Glutamatergic neuron (in vitro differentiated cells): Measurements from ENCODE around the gene OR10P1. TPM values are rescaled to one million over a fixed set of nuclear protein-coding genes. Genes with fewer than 3 reads are reported as not detected.

ENCODE experiments used
- DNase-seq: peaks from one replicate; pipeline ENCODE4 v3.0.0; 2022
- H3K27ac Mint-ChIP-seq: one replicate; pipeline ENCODE4 v1.8.0; 2020; ENCODE audit warnings: mild to moderate bottlenecking, mixed read lengths, inconsistent platforms; ENCODE audit not compliant: unreplicated experiment
- H3K27me3 Mint-ChIP-seq: one replicate; pipeline ENCODE4 v1.8.0; 2020; ENCODE audit warnings: mild to moderate bottlenecking, moderate library complexity, mixed read lengths, inconsistent platforms; ENCODE audit not compliant: unreplicated experiment
- H3K36me3 Mint-ChIP-seq: one replicate; pipeline ENCODE4 v1.8.0; 2020; ENCODE audit warnings: mild to moderate bottlenecking, mixed read lengths, inconsistent platforms; ENCODE audit not compliant: unreplicated experiment
- H3K4me1 Mint-ChIP-seq: one replicate; pipeline ENCODE4 v1.8.0; 2020; ENCODE audit warnings: mild to moderate bottlenecking, low read depth, mixed read lengths, inconsistent platforms; ENCODE audit not compliant: unreplicated experiment
- H3K4me3 Mint-ChIP-seq: one replicate; pipeline ENCODE4 v1.8.0; 2020; ENCODE audit warnings: mild to moderate bottlenecking, mixed read lengths, inconsistent platforms; ENCODE audit not compliant: unreplicated experiment
- H3K9me3 Mint-ChIP-seq: one replicate; pipeline ENCODE4 v1.8.0; 2020; ENCODE audit warnings: mild to moderate bottlenecking, moderate library complexity, mixed read lengths, inconsistent platforms; ENCODE audit not compliant: unreplicated experiment
- total RNA-seq: library from RNA; stranded (reverse); fragmentation: NEBNext Ultra II Directional; extraction: Animal tissue kit (Norgen Biotek cat#: 25700); gene quantifications from one replicate; pipeline ENCODE4 v1.2.1, GENCODE V29; 2021; ENCODE audit not compliant: unreplicated experiment
- TF ChIP-seq, protein P1 (sequence below): fragments of 200-600 bp; sonication (generic); IDR thresholded peaks from one replicate; pipeline ENCODE4 v1.5.0; 2021; ENCODE audit not compliant: partially characterized antibody, unreplicated experiment

The OR10P1 gene
- total RNA-seq, 1 donor from 2014 or later, result not detected

DNA sequence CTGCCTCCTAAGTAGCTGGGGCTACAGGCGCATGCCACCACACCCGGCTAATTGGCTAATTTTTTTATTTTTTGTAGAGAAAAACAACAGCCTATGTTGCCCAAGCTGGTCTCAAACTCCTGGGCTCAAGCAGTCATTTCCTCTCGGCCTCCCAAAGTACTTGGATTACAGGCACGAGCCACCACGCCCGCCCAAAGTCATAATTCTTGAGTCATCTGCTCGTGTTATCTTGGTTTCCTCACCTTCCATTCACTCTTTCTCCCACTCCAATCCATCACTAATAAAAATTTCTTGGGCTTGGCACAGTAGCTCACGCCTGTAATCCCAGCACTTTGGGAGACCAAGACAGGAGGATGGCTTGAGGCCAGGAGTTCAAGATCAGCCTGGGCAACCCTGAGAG, 39.0 kb downstream of the OR10P1 start:
- DNase-seq, result no peak
- Mint-ChIP-seq H3K27ac (no peak overlapping the region), H3K4me1 (no peaks in the 10 kb centered on the region), H3K9me3 (peaks cover 2% of the 10 kb centered on the region), H3K4me3 (no peak overlapping the region), H3K36me3 (no peaks in the 10 kb centered on the region), H3K27me3 (no peaks in the 10 kb centered on the region)
- TF ChIP-seq, protein P1, sequence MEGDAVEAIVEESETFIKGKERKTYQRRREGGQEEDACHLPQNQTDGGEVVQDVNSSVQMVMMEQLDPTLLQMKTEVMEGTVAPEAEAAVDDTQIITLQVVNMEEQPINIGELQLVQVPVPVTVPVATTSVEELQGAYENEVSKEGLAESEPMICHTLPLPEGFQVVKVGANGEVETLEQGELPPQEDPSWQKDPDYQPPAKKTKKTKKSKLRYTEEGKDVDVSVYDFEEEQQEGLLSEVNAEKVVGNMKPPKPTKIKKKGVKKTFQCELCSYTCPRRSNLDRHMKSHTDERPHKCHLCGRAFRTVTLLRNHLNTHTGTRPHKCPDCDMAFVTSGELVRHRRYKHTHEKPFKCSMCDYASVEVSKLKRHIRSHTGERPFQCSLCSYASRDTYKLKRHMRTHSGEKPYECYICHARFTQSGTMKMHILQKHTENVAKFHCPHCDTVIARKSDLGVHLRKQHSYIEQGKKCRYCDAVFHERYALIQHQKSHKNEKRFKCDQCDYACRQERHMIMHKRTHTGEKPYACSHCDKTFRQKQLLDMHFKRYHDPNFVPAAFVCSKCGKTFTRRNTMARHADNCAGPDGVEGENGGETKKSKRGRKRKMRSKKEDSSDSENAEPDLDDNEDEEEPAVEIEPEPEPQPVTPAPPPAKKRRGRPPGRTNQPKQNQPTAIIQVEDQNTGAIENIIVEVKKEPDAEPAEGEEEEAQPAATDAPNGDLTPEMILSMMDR, result no peak

DNA sequence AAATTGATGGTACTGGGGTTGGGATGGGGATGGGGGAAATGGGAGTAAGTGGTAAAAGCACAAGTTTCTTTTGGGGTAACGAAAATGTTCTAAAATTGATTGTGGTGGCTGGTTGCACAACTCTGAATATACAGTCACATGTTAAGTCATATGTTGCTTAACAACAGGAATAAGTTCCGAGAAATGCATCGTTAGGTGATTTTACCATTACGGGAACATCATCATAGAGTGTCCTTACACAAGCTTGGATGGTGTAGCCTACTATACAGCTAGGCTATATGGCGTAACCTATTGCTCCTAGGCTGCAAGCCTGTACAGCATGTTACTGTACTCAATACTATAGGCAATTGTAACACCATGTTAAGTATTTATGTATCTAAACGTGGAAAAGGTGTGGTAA, 40.0 kb downstream of the OR10P1 start:
- Mint-ChIP-seq H3K9me3 (peaks cover 2% of the 10 kb centered on the region), H3K36me3 (no peaks in the 10 kb centered on the region), H3K27ac (no peak overlapping the region), H3K4me1 (no peaks in the 10 kb centered on the region), H3K27me3 (no peaks in the 10 kb centered on the region), H3K4me3 (no peak overlapping the region)
- DNase-seq, result no peak
- TF ChIP-seq, protein P1, result no peak

DNA sequence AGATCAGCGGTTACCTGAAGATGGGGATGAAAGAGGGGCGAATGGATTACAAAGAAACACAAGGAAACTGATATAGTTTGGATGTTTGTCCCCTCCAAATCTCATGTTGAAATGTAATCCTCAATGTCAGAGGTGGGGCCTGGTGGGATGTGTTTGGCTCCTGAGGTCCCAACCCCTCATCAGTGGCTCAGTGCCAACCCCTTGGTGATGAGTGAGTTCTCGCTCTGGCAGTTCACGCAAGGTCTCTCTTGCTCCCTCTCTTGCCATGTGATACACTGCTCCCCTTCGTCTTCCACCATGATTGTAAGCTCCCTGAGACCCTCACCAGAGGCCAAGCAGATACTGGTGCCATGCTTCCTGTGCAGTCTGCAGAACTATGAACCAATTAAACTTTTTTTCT, 43.0 kb downstream of the OR10P1 start:
- Mint-ChIP-seq H3K27ac (no peak overlapping the region), H3K36me3 (no peaks in the 10 kb centered on the region), H3K4me3 (no peak overlapping the region), H3K4me1 (no peaks in the 10 kb centered on the region), H3K27me3 (no peaks in the 10 kb centered on the region), H3K9me3 (peaks cover 2% of the 10 kb centered on the region)
- DNase-seq, result no peak
- TF ChIP-seq, protein P1, result no peak

DNA sequence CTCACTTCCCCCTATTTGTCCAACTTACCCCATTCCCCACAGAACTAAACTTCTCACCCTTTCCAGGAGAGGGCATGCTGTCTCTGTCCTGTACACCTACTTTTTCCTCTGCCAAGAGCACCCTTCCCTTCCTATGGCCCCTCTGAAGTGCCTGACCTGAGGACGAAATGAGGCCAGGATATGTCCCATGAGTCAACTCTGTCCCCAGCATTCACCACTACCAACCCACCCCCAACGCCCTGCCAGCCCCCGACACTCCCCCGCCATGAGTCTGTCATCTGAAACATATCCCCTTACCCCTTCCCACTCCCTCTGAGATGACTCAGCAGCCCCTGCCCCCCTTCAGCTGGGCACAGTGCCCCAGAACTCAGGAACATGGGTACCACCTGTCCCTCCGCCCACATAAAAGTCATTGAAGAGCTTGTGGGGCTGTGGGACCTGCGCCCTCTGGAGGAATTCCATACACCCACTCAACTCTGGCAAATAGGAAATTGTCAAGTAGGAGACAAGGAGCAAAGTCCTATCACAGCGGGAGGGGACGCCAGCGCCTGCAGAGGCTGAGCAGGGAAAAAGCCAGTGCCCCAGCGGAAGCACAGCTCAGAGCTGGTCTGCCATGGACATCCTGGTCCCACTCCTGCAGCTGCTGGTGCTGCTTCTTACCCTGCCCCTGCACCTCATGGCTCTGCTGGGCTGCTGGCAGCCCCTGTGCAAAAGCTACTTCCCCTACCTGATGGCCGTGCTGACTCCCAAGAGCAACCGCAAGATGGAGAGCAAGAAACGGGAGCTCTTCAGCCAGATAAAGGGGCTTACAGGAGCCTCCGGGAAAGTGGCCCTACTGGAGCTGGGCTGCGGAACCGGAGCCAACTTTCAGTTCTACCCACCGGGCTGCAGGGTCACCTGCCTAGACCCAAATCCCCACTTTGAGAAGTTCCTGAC, 44.7 kb downstream of the OR10P1 start:
- TF ChIP-seq, protein P1, result no peak
- no peak overlapping the region for H3K4me3 Mint-ChIP-seq
- H3K27me3 Mint-ChIP-seq, result peaks cover 6% of the 10 kb centered on the region
- H3K9me3 Mint-ChIP-seq, result peaks cover 2% of the 10 kb centered on the region
- no peak overlapping the region for H3K27ac Mint-ChIP-seq
- DNase-seq, result no peak
- peaks cover 6% of the 10 kb centered on the region for H3K36me3 Mint-ChIP-seq
- H3K4me1 Mint-ChIP-seq, result no peaks in the 10 kb centered on the region
